ENCODE data around the gene CBX2. TPM values are rescaled to one million over a fixed set of nuclear protein-coding genes. Genes with fewer than 3 reads are reported as not detected.

Gene CBX2
- total and polyA plus RNA-seq, 2 experiments from 2014 or later = 0.11 to 0.13 TPM

DNA sequence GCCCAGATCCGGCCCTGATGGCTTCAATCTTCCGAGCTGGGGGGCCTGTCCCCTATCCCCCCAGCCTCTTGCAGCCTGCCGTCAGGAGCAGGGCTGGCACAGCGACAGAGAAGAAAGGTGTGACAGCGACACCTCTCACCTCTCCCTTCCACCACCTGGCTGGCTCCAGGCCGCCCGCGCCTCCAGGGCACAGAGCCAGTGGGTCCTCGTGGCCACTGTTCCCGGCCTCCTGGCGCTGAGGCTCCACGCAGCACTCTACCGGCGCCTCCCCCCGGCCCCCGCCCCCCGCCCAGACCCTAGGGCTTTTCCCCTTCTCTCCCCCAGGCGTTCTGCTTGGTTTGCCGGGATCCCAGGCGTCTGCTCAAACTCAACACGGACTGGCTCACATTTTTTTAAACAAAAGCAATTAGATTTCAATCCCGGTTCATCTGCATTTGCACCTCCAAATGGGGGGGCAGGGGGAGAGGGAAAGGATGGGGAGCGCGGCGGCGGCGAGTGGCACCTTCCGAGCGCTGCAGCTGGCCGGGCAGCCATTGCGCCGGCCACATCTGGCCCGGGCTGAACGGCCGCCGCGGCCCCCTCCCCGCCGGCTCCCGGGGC lies 31.7 kb downstream of the CBX2 start:
- in situ Hi-C loops (cut with MboI) = no loop called here
- H2AFZ ChIP-seq = no peak overlapping the region
- no peak overlapping the region for H3K9ac ChIP-seq
- peaks cover 81% of the 10 kb centered on the region for H3K27me3 ChIP-seq (replicated peaks; ENCODE audit: insufficient read depth)
- no peak for TF ChIP-seq EZH2 (IDR thresholded peaks at IDR 0.05; ENCODE audit: insufficient read depth, poor library complexity, severe bottlenecking)
- TF ChIP-seq EZH2phosphoT487 (IDR thresholded peaks at IDR 0.05; ENCODE audit: insufficient read depth, low read depth) = no peak
- no peak for DNase-seq
- no peak overlapping the region for H3K27ac ChIP-seq
- no peaks in the 10 kb centered on the region for H3K9me3 ChIP-seq (ENCODE audit: low read depth)
- WGBS, 2 experiments (ENCODE audit: low coverage in 1 of 2, low lambda C conversion rate in 2 of 2, missing lambda C conversion rate in 2 of 2) = 6 to 18% methylated on average over 11 to 38 of the region's 40 CpGs
- no peaks in the 10 kb centered on the region for H3K9me2 ChIP-seq (ENCODE audit: insufficient read depth)
- H4K20me1 ChIP-seq (ENCODE audit: insufficient read depth) = no peaks in the 10 kb centered on the region
- no peaks in the 10 kb centered on the region for H3K4me1 ChIP-seq (ENCODE audit: insufficient read depth)
- no peaks in the 10 kb centered on the region for H3K36me3 ChIP-seq (ENCODE audit: low read depth)
- H3F3A ChIP-seq (ENCODE audit: insufficient read depth) = no peaks in the 10 kb centered on the region
- H3K79me2 ChIP-seq (ENCODE audit: insufficient read depth) = no peaks in the 10 kb centered on the region
- no peak overlapping the region for H3K4me2 ChIP-seq (ENCODE audit: unreplicated experiment)
- no peak overlapping the region for H3K4me3 ChIP-seq

DNA sequence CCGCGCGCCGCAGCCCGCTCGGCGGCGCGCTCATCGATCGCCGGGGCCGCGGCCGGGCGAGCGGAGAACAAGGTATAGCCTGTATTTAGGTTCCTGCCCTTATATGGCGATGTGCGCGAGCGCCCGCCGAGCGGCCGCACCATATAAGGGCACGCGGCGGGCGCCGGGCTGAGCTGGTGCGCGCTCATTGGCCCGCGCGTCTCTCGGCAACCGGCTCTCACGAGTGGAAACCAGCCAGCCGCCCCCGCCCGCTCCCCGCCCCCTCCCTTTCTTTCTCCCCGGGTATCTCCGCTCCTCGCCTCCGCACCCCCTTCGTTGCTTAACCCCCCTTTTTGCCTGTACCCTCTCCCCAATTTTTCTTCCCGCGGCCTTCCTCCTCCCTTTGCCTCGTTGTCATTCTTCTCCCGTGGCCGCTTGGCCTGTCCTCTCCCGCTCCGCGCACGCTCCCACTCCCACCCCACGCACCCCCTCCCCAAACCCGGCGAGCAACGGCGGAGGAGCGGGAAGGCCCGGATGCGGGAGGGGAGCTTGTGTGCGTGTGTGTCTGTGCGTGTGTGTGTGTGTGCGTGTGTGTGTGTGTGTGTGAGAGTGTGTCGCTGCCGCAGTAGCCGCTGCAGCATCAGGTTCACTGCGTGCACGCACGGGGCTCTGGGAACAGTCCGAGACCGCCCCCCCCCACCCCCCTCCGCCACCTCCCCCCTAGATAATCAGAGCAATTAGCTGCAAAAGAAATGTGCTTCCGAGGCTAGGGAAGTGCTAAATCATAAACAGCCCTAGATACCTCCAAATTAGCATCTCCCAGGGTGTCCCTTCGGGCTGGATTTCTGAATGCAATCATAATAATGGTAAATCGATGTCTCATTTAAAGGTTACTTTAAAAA lies 32.4 kb downstream of the CBX2 start:
- H3K27me3 ChIP-seq (replicated peaks; ENCODE audit: insufficient read depth) = peaks cover 78% of the 10 kb centered on the region
- H3K4me2 ChIP-seq (ENCODE audit: unreplicated experiment) = no peak overlapping the region
- no peak overlapping the region for H3K9ac ChIP-seq
- 2% methylated on average over 12 to 79 of the region's 79 CpGs for WGBS, 2 experiments (ENCODE audit: low coverage in 1 of 2, low lambda C conversion rate in 2 of 2, missing lambda C conversion rate in 2 of 2)
- H2AFZ ChIP-seq = no peak overlapping the region
- H3K27ac ChIP-seq = no peak overlapping the region
- TF ChIP-seq EZH2phosphoT487 (IDR thresholded peaks at IDR 0.05; ENCODE audit: insufficient read depth, low read depth) = no peak
- TF ChIP-seq EZH2 (IDR thresholded peaks at IDR 0.05; ENCODE audit: insufficient read depth, poor library complexity, severe bottlenecking) = no peak
- H4K20me1 ChIP-seq (ENCODE audit: insufficient read depth) = no peaks in the 10 kb centered on the region
- H3K9me2 ChIP-seq (ENCODE audit: insufficient read depth) = no peaks in the 10 kb centered on the region
- no peaks in the 10 kb centered on the region for H3K9me3 ChIP-seq (ENCODE audit: low read depth)
- peak; percentile 86 for DNase-seq
- no peaks in the 10 kb centered on the region for H3K79me2 ChIP-seq (ENCODE audit: insufficient read depth)
- H3K4me1 ChIP-seq (ENCODE audit: insufficient read depth) = no peaks in the 10 kb centered on the region
- in situ Hi-C loops (cut with MboI) = no loop called here
- H3F3A ChIP-seq (ENCODE audit: insufficient read depth) = no peaks in the 10 kb centered on the region
- H3K4me3 ChIP-seq = no peak overlapping the region
- H3K36me3 ChIP-seq (ENCODE audit: low read depth) = no peaks in the 10 kb centered on the region

DNA sequence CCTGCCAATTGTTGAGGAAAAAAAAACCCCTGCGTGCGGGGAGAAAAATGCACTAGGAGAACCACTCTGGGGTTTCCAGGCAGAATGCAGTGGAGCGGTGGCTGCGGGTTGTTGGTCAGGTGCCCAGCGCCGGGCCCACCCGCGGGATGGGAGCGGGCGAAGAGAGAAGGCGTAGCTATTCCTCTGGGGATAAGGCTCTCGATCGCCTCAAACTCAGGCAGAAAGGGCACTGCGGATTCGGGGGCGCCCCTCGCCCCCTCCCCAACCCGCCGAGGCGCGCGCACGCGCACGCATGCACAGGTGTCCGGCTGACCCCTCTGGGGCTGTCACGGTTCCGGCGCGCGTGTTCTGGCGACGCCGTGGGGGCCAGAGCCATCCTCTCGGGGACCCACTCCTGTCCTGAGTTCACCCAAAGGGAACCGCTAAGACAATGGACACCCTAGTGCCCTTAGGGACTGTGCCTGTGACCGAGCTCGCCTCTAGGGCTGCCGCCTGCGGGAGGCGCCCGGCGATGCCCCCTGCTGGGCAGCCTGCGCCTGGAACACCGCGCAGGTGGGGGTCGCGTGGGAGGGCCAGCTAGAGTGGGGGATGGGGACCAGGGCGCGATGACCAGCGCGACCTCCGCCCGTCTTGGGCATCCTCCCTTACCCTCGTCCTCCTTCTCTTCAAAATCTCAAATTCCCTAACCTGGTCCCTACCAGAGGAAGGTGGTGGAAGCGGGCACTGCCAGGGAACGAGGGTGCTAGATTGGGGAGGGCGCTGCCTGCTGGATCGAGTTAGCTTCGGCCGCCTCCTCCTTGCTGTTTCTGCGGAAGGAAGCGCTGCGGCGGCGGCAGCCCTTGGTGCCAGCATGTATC lies 33.3 kb downstream of the CBX2 start:
- TF ChIP-seq EZH2phosphoT487 (IDR thresholded peaks at IDR 0.05; ENCODE audit: insufficient read depth, low read depth) (peak; percentile 60; the same call in 1 of the 2 replicates), EZH2 (IDR thresholded peaks at IDR 0.05; ENCODE audit: insufficient read depth, poor library complexity, severe bottlenecking) (no peak)
- in situ Hi-C loops (cut with MboI) = no loop called here
- H3K27me3 ChIP-seq (replicated peaks; ENCODE audit: insufficient read depth) = peaks cover 77% of the 10 kb centered on the region
- H3K4me1 ChIP-seq (ENCODE audit: insufficient read depth) = no peaks in the 10 kb centered on the region
- H3K36me3 ChIP-seq (ENCODE audit: low read depth) = no peaks in the 10 kb centered on the region
- H3K79me2 ChIP-seq (ENCODE audit: insufficient read depth) = no peaks in the 10 kb centered on the region
- 2 to 4% methylated on average over 57 to 60 of the region's 66 CpGs for WGBS, 2 experiments (ENCODE audit: low coverage in 1 of 2, low lambda C conversion rate in 2 of 2, missing lambda C conversion rate in 2 of 2)
- peak; percentile 49 for DNase-seq
- H3K27ac ChIP-seq = no peak overlapping the region
- no peak overlapping the region for H3K4me2 ChIP-seq (ENCODE audit: unreplicated experiment)
- no peaks in the 10 kb centered on the region for H4K20me1 ChIP-seq (ENCODE audit: insufficient read depth)
- H3K9me2 ChIP-seq (ENCODE audit: insufficient read depth) = no peaks in the 10 kb centered on the region
- no peaks in the 10 kb centered on the region for H3F3A ChIP-seq (ENCODE audit: insufficient read depth)
- no peak overlapping the region for H3K9ac ChIP-seq
- no peaks in the 10 kb centered on the region for H3K9me3 ChIP-seq (ENCODE audit: low read depth)
- H2AFZ ChIP-seq = no peak overlapping the region
- H3K4me3 ChIP-seq = no peak overlapping the region

DNA sequence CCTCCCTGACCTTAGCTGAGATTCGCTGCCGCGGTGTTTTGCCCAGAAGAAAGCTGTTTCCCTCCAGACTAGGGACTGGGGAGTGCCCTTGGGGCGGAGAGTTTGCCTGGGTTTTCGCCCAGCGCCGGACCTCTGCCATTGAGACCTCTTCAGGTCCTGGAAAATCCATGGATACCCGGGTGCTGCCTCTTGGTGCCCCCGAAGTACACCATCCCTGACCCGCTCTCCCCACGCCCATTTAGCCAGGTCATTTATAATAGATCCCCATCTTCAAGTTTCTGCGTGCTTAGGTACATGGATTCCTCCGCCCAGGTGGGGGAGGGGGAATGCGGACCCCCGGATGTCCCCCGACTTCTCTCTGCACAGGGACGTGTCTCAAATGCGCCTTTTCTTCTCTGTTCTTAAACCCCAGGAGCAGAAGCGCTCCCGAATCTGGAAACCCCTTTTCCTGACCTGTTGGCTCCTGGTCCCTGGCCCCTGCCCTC lies 34.0 kb downstream of the CBX2 start:
- Histone ChIP-seq H3K4me3 (no peak overlapping the region), H3K9me3 (ENCODE audit: low read depth) (no peaks in the 10 kb centered on the region), H4K20me1 (ENCODE audit: insufficient read depth) (no peaks in the 10 kb centered on the region), H3K79me2 (ENCODE audit: insufficient read depth) (no peaks in the 10 kb centered on the region), H3K27ac (no peak overlapping the region), H3K4me1 (ENCODE audit: insufficient read depth) (no peaks in the 10 kb centered on the region), H3K4me2 (ENCODE audit: unreplicated experiment) (no peak overlapping the region), H2AFZ (no peak overlapping the region), H3K36me3 (ENCODE audit: low read depth) (no peaks in the 10 kb centered on the region), H3F3A (ENCODE audit: insufficient read depth) (no peaks in the 10 kb centered on the region), H3K27me3 (replicated peaks; ENCODE audit: insufficient read depth) (peaks cover 77% of the 10 kb centered on the region), H3K9ac (no peak overlapping the region), H3K9me2 (ENCODE audit: insufficient read depth) (no peaks in the 10 kb centered on the region)
- WGBS, 2 experiments (ENCODE audit: low coverage in 1 of 2, low lambda C conversion rate in 2 of 2, missing lambda C conversion rate in 2 of 2) = 9 to 10% methylated on average over 20 of the region's 20 CpGs
- in situ Hi-C loops (cut with MboI) = no loop called here
- DNase-seq = no peak
- TF ChIP-seq EZH2 (IDR thresholded peaks at IDR 0.05; ENCODE audit: insufficient read depth, poor library complexity, severe bottlenecking) (peak; percentile 96), EZH2phosphoT487 (IDR thresholded peaks at IDR 0.05; ENCODE audit: insufficient read depth, low read depth) (peak; percentile 70; the same call in 1 of the 2 replicates)

Data from GM23248 (cell line).